Right kidney (tissue), 1 donor: ENCODE measurements around the gene ATG2B.
A peak's percentile ranks its signal among the peaks of the same experiment; 100 is the strongest.
"Not testable (repeated sequence)": the region's sequence is repeated elsewhere in the genome, so short reads cannot be mapped to it uniquely, and the experiment has no call there.

Experiments used
- DNase-seq: peaks from one replicate; pipeline ENCODE4 v3.0.0-alpha.2; 2016

Gene ATG2B

GRCh38 chr14:96380735-96381134 is 17.6 kb upstream of the ATG2B start:
- no peak for DNase-seq

GRCh38 chr14:96376093-96376492 is 13.0 kb upstream of the ATG2B start:
- no peak for DNase-seq

DNA sequence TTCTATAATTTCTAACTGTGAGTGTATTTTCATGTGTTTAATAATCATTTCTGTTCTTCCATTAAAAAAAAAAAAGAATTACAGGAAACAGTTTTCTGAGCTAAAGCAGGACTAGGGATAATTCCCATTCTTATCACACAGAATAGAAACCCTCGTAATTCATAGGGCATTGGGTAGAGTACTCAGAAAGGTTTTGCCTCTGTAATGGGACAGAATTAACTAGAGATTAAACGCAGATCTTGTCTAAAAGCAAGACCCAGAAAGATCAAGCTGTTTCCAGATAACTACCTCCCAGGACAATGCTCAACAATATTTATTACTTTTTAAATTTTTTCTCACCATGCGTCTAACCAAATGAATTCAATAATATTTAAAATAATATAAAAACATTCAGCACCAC is 10.4 kb upstream of the ATG2B start:
- no peak for DNase-seq

DNA sequence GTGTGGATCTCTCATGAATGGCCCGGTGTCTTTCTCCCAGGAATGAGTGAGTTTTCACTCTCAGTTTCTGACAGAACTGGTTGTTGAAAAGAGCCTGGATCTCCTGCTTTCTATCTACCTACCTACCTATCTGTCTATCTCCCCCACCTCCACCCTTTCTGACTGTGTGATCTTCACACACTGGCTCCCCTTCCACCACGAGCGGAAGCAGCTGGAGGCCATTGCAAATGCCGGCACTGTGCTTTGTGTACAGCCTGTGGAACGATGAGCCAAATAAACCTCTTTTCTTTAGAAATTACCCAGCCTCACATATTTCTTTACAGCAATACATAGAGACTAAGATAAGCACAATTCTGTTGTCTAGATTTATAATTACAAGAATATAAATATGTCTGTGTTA is 7.4 kb upstream of the ATG2B start:
- DNase-seq, result no peak

GRCh38 chr14:96368534-96368933 is 5.4 kb upstream of the ATG2B start:
- DNase-seq, result no peak

DNA sequence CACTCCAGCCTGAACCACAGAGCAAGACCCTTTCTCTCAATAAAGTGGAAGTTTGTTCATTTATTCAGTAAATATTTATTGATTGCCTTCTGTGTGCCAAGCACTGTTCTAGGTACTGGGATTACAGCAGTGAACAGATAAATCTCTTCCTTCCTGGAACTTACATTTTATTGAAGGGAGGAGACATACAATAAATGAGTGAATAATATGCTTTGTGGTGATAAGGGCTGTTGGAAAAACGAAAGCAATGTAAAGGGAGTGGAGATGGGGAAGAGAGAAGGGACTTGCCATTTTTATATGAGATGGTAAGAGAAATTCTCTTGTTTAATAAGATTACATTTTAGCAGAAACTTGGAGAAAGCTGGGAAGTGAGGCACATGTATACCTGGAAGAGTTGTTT is 1.8 kb upstream of the ATG2B start:
- DNase-seq, result no peak

DNA sequence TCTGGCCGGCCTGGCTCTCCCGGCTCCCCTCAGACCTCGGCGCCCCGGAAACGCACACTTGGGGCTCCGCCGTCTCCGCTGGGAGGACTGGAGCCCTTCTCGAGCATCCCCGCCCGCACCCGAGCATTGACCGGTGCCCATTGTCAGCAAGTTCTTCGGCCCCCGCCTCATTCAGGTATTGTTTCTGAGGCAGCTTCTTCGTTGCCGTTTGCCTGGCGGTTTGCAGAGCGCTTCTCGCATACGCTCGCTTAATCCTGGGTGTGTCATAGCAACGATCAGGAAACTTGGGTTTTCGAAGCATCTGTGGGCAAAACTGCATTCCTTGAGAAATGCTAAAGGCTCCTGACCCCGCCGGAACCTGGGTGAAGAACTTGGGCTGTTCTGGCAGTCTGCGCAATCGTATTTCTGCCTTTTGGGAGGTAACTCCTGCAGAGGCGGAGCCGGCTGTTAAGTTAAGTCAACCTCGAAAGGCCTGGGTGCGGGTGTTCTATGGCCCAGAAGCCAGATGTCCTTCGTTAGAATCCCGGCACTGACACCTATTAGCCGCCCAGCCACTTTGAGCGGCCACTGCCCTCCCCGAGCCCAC is 703 bp upstream of the ATG2B start:
- DNase-seq, result peak; percentile 90

DNA sequence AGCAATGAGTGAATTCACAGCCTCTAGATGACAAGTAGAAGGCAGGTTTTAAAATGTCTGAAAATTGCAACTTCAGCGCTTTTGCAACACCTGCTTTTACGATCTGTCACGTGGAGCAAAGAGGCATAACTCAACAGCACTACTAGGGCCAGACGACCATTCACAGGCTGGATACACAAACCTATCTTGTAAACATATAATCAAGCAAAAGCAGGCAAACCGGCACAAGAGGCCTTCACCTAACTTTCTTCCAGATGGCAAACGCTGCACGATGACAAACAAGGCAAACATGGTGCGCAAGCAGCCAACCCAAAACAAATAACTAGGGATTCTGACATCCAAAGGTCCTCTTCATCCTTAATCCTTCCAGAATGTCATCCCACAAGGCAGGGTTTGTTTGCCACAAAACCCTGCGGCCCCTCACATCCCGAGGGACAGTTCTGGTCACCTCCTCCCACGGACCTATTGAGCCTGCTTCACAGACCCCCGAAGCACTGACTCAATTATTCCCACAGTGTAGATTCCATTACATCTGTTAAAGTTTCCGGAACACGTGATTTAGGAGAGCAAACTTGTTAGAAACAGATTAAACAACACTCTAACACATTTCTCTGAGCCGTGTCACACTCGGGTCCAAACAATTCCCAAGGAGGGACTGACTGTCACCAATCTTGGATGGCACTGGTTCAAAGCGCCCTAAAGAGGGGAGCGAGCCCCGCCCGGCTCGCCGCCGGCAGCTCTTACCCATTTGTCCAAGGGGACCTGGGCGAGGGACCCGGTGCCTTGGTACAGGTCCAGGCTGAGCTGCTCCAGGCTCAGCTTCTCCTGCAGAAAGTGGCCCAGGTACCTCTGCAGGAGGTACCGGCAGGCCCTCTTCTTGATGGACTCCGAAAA is 823 bp downstream of the ATG2B start:
- DNase-seq, result no peak

DNA sequence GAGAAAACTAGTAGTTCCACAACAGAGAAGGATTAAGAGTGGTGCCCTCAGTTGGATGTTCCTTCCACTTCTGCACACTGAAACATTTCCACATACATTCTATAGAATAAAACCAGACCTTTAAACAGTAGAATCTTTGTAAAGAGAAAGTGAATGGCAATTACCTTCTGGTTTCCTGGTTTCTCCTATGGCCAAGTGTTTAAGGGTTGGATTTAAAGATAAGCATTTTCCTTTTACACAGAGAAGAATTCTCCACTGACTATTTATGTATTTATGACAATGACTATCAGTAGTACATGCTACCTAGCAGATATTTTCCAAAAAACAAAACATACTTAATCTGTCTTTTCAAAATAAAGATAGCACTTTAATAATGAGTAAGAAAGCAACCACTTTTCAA is 3.2 kb downstream of the ATG2B start:
- DNase-seq, result no peak

- no peak for DNase-seq
Measured at GRCh38 chr14:96357216-96357615, 5.9 kb downstream of the ATG2B start.

DNA sequence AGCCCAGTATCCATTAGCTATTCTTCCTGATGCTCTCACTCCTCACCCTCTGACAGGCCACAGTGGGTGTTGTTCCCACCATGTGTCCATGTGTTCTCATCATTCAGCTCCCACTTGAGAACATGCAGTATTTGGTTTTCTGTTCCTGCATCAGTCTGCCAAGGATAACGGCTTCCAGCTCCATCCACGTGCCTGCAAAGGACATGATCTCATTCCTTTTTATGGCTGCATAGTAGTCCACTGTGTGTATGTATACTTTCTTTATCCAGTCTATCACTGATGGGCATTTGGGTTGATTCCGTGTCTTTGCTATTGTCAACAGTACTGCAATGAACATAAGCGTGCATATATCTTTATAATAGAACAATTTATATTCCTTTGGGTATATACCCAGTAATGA is 8.9 kb downstream of the ATG2B start:
- DNase-seq, result no peak

DNA sequence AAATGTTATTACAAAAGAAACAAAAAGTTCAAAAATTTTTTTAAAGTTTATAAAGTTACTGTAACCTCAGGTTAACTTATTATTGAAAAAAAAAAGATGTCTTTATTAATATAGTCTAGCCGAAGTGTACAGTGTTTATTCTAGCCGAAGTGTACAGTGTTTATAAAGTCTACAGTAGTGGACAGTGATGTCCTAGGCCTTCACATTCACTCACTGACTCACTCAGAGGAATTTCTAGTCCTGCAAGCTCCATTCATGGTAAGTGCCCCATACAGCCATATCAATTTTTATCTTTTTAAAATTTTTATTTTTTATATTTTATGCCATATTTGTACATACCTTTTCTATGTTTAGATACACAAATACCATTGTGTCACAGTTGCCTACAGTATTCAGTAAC is 10.4 kb downstream of the ATG2B start:
- DNase-seq, result no peak

DNA sequence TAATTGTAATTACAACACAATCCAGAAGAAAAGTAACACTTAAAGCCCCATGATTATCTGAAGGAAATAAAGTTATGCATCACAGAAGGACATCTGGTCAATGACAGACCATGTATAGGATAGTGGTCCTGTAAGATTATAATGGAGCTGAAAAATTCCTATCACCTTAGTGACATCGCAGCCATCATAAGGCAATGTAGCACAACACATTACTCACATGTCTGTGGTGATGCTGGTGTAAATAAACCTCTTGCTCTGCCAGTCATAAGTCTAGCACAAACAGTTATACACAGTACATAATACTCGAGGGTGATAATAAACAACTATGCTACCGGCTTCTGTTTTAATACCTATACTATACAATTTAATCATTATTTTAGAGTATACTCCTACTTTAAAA is 11.2 kb downstream of the ATG2B start:
- no peak for DNase-seq

DNA sequence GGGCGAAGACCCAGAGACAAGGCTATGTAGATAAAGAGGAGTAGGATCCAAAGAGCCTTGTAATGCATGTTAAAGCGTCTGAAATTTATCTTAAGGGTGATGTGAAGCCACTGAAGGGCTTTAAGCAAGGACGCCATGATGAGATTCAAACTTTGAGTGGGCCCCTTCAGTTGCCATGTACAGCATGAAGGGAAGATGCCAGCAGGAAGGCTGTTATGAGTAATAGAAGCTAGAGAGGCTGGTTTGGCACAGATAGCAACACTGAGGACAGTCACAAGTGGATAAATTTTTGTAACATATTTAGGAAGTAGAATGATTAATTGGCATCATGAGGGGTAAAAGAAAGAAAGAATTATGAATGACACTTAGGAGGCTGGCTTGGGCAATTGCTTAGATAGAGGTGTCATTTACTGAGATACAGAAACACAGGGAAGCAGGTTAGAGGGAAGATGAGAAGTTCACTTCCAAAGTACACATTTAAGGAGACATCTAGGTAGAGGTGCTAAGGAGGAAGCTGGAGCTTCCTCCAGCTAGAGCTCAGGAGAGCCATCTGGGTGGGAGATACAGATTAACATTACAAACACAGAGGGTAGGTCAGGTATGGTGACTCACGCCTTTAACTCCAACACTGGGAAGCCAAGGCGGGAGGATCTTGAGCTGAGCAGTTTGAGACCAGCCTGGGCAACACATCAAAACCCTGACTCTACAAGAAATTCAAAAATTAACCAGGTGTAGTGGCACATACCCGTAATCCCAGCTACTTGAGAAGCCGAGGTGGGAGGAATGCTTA is 13.7 kb downstream of the ATG2B start:
- no peak for DNase-seq

- DNase-seq, result not testable (repeated sequence)
Measured at GRCh38 chr14:96347957-96348356, 15.2 kb downstream of the ATG2B start.

- no peak for DNase-seq
Measured at GRCh38 chr14:96345669-96346068, 17.5 kb downstream of the ATG2B start.

DNA sequence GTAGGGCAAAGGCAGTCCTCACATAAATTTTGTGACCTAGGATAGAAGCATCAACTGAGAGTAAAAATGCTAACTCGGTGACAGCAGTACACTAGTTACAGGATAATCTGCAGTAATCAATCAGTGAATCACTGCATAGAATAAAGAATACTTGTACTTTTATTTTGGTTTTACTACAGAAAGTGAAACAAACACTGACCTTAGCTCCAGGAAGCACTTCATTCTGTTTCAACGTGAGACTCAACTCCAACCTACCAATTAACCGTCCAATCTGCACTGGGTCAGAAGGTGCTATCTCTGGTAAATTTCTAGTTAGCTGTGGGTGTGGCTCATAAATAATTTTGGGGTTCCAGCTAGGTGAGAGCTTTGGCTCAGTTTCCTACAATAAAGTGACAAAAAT is 21.8 kb downstream of the ATG2B start:
- DNase-seq, result no peak

GRCh38 chr14:96338551-96338950 is 24.6 kb downstream of the ATG2B start:
- no peak for DNase-seq

DNA sequence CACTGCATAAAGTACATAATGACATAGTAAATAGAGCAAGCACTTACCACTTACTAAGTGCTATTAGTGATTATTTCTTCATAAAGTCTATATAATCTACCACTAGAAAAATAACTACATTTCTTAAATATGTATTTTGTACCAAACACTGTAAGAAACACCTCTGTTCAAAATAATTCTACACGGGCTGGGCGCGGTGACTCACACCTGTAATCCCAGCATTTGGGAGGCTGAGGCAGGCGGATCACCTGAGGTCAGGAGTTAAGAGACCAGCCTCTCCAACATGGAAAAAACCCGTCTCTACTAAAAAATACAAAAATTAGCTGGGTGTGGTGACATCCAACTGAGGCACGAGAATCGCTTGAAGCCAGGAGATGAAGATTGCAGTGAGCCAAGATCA is 38.9 kb downstream of the ATG2B start:
- no peak for DNase-seq

GRCh38 chr14:96320605-96321004 is 42.5 kb downstream of the ATG2B start:
- DNase-seq, result no peak

GRCh38 chr14:96318836-96319235 is 44.3 kb downstream of the ATG2B start:
- DNase-seq, result no peak

- DNase-seq, result no peak
Measured at GRCh38 chr14:96316087-96316486, 47.1 kb downstream of the ATG2B start.

DNA sequence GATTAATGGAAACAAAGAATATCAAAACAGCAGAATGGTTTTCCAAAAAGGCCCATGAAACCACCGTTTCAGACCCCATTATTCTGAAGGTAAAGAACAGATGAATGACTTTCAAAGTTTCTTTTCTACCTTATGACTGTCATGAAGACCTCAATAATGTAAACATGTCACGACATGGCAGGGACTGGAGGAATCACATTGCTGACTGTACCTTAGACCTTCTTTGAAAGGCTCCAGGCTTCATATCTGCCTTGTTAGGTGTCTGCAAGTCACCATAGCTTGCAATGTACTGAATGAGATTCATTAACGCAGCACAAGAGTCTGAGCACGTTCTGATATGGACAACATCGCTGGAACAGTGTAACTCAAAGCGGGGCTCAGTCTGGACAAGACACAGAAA is 52.2 kb downstream of the ATG2B start:
- DNase-seq, result no peak
